HG03460 (cell line): ENCODE data around the gene NFAM1.

Source experiments
- ATAC-seq: cut with Tn5 transposase; IDR thresholded peaks from one replicate; pipeline ENCODE4 v1.9.1; 2021; ENCODE audit not compliant: unreplicated experiment

NFAM1 gene

GRCh38 chr22:42336527-42337227, 95.5 kb downstream of the NFAM1 start:
- ATAC-seq: no peak

- no peak for ATAC-seq
These were observed 96.3 kb downstream of the NFAM1 start for GRCh38 chr22:42335839-42336378.

GRCh38 chr22:42334875-42335512, 97.2 kb downstream of the NFAM1 start:
- ATAC-seq: no peak

GRCh38 chr22:42333544-42333943, 98.7 kb downstream of the NFAM1 start:
- no peak for ATAC-seq

- ATAC-seq: no peak
These were observed 100.1 kb downstream of the NFAM1 start for GRCh38 chr22:42332089-42332488.

- no peak for ATAC-seq
These were observed 101.2 kb downstream of the NFAM1 start for GRCh38 chr22:42331014-42331413.
